Brain microvascular endothelial cell (primary cell): ENCODE results near the gene NAA30.
A peak's percentile ranks its signal among the peaks of the same experiment; 100 is the strongest.

ENCODE experiments used
- DNase-seq: peaks from one replicate; pipeline ENCODE4 v3.0.0-alpha.2; 2020
- H3K27ac ChIP-seq: fragments of 250-450 bp; sonication (Bioruptor Pico); 2 replicates; pipeline ENCODE4 v1.5.1; 2020; ENCODE audit warnings: mild to moderate bottlenecking, moderate library complexity
- H3K27me3 ChIP-seq: fragments of 250-450 bp; sonication (Bioruptor Pico); replicated peaks from 2 replicates; pipeline ENCODE4 v1.5.1; 2020; ENCODE audit warnings: mild to moderate bottlenecking
- H3K36me3 ChIP-seq: fragments of 250-450 bp; sonication (Bioruptor Pico); replicated peaks from 2 replicates; pipeline ENCODE4 v1.5.1; 2020; ENCODE audit warnings: mild to moderate bottlenecking
- H3K4me3 ChIP-seq: 2 replicates; pipeline ENCODE4 v1.5.1; 2011; ENCODE audit warnings: low read depth, mild to moderate bottlenecking, control low read depth, low read length, moderate library complexity
- in situ Hi-C: cut with HindIII; loops from 2 replicates; pipeline ENCODE4 v1.10.0; 2017; ENCODE audit warnings: low sequenced_read_pairs, low pct_ligation_motif_present
- TF ChIP-seq, protein P1 (sequence below): IDR thresholded peaks from 2 replicates; pipeline ENCODE4 v1.5.1; 2011; ENCODE audit warnings: low read depth, mild to moderate bottlenecking, moderate library complexity, low read length, control low read depth, inconsistent platforms; ENCODE audit errors: missing control alignments

NAA30 gene

DNA sequence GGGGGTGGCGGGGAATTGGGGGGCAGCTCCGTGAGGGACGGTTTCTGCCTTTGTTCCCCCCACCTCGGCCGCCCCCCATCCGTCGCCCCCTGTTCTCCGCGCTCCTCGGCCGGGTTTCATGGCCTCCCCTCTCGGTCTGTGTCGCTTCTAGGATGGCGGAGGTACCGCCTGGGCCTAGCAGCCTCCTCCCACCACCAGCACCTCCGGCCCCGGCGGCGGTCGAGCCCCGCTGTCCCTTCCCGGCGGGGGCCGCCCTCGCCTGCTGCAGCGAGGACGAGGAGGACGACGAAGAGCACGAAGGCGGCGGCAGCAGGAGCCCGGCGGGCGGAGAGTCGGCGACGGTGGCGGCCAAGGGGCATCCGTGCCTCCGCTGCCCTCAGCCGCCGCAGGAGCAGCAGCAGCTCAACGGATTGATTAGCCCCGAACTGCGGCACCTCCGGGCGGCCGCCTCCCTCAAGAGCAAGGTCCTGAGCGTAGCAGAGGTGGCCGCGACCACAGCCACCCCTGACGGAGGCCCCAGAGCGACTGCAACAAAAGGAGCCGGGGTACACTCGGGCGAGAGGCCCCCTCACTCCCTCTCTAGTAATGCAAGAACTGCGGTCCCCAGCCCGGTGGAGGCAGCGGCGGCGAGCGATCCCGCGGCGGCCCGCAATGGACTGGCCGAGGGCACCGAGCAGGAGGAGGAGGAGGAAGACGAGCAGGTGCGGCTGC is 575 bp downstream of the NAA30 start:
- H3K27ac ChIP-seq = peak overlapping the region; percentile 51
- H3K36me3 ChIP-seq = no peaks in the 10 kb centered on the region
- in situ Hi-C loops = no loop called here
- H3K27me3 ChIP-seq = no peaks in the 10 kb centered on the region
- no peak for DNase-seq
- TF ChIP-seq, protein P1, sequence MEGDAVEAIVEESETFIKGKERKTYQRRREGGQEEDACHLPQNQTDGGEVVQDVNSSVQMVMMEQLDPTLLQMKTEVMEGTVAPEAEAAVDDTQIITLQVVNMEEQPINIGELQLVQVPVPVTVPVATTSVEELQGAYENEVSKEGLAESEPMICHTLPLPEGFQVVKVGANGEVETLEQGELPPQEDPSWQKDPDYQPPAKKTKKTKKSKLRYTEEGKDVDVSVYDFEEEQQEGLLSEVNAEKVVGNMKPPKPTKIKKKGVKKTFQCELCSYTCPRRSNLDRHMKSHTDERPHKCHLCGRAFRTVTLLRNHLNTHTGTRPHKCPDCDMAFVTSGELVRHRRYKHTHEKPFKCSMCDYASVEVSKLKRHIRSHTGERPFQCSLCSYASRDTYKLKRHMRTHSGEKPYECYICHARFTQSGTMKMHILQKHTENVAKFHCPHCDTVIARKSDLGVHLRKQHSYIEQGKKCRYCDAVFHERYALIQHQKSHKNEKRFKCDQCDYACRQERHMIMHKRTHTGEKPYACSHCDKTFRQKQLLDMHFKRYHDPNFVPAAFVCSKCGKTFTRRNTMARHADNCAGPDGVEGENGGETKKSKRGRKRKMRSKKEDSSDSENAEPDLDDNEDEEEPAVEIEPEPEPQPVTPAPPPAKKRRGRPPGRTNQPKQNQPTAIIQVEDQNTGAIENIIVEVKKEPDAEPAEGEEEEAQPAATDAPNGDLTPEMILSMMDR = no peak
- peak overlapping the region; percentile 68 for H3K4me3 ChIP-seq

DNA sequence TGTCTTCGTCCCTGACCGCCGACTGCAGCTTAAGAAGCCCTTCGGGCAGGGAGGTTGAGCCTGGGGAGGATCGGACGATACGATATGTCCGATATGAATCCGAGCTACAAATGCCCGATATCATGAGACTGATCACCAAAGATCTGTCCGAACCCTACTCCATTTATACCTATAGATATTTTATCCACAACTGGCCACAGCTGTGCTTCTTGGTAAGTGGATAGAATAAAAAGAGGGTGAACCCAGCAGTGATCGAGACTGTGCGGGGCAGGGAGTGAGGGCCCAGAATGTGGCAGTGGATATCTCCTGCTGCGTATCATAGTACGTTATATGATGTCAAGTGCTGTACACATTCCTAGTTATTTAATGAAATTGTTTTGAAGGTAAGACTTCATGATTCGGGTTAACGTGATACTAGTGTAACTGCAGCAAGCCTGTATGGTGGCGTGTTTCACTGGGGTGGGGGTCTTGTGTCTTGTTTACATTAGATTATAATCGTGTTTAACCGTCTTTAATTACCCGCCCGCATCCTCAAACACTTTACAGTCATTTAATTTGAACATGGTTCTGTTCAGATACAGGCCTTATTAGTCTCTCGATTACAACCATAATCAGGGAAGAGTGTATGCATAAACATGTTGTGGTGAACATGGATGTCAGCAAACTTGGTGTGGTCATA is 1.3 kb downstream of the NAA30 start:
- H3K4me3 ChIP-seq = peak overlapping the region; percentile 68
- no peaks in the 10 kb centered on the region for H3K27me3 ChIP-seq
- peak; percentile 14 for DNase-seq
- no peak overlapping the region for H3K27ac ChIP-seq
- TF ChIP-seq, protein P1 = no peak
- in situ Hi-C loops = no loop called here
- H3K36me3 ChIP-seq = no peaks in the 10 kb centered on the region

GRCh38 chr14:57392830-57393229 is 2.4 kb downstream of the NAA30 start:
- Histone ChIP-seq H3K4me3 (no peak overlapping the region), H3K36me3 (peaks cover 4% of the 10 kb centered on the region), H3K27me3 (no peaks in the 10 kb centered on the region), H3K27ac (no peak overlapping the region)
- DNase-seq = no peak
- in situ Hi-C loops = no loop called here
- TF ChIP-seq, protein P1 = no peak

- peaks cover 19% of the 10 kb centered on the region for H3K36me3 ChIP-seq
- no peak for DNase-seq
- H3K27me3 ChIP-seq = no peaks in the 10 kb centered on the region
- no peak overlapping the region for H3K4me3 ChIP-seq
- no peak overlapping the region for H3K27ac ChIP-seq
- in situ Hi-C loops = no loop called here
- TF ChIP-seq, protein P1 = no peak
Measured at GRCh38 chr14:57400556-57401494, 10.4 kb downstream of the NAA30 start.

DNA sequence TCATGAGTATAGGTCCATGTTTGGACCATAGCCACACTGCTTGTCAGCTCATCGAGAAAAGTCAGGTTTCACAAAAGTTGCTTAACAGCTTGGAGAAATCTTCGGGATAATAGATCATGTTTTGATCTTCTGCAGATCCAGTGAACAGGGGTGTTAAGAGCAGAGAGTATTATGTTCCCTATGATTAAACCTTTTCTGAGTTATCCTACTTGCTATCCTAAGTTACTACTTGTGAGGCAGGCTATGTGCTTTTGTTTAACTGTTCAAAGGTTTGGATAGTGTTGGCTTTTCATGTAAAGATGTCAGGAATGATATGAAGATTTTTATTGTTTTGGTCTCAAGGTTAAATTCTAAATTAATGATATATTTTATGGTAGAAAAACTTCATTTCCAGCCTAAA is 11.1 kb downstream of the NAA30 start:
- in situ Hi-C loops = no loop called here
- DNase-seq = no peak
- TF ChIP-seq, protein P1 = no peak
- no peak overlapping the region for H3K4me3 ChIP-seq
- no peak overlapping the region for H3K27ac ChIP-seq
- peaks cover 19% of the 10 kb centered on the region for H3K36me3 ChIP-seq
- H3K27me3 ChIP-seq = no peaks in the 10 kb centered on the region
